ENCODE data around the gene EIF1. TPM values are rescaled to one million over a fixed set of nuclear protein-coding genes. Genes with fewer than 3 reads are reported as not detected.

Gene EIF1
- polyA plus RNA-seq, 1 donor (not counting 4 experiments of a cell fraction or from before 2014, with no cell fraction given), result 308 TPM

DNA sequence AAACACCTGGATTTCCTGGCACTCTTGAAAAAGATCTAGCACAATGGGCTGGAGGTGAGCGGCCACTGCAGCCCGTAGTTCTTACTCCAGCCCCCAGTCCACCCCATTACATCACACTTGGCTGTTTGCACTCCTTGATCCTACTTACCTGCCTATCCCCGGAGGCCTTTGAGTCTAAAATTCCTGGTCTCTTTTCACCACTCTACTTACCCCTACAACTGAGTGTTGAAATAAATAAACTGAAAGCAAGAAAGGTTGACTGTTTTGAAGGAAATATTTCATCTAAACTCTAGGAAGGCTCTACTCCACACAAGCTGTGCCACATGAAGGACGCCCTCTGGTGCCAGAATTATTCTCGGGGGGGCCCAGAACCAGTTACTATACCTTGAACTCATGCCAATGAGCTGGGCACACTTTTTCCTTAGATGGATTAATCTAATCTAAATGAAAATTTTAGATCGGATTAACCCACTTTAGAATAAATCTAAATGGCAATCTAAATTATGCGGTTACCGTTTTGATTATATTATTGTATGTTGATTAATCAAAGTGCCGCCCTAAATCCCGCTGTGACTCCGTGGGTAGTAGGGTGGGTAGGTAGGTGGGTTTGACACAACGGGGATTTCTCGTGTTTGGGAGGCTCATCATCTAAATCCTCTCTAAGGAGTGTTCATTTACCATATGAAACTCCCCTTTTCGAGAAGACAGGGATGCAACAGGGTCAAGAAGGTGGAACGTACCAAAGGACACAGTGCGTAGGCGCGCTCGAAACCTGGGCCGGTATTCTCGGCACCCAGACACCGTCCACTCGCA lies 651 bp upstream of the EIF1 start:
- Histone ChIP-seq H3K27me3 (ENCODE audit: control insufficient read depth, extremely low read depth, insufficient read depth, low read length) (no peaks in the 10 kb centered on the region), H4K20me1 (ENCODE audit: control insufficient read depth, extremely low read depth, insufficient read depth, low read length) (peaks cover 26% of the 10 kb centered on the region), H3K79me2 (ENCODE audit: control insufficient read depth, insufficient read depth, low read length) (peaks cover 20% of the 10 kb centered on the region), H3K9me1 (ENCODE audit: control insufficient read depth, extremely low read depth, insufficient read depth, low read length) (no peaks in the 10 kb centered on the region), H3K4me3 (ENCODE audit: control insufficient read depth in 2 of 3, extremely low read depth in 1 of 3, insufficient read depth in 2 of 3, low read depth in 1 of 3, low read length in 3 of 3) (peak overlapping the region; percentile 66 to 77 (median 70)), H3K9ac (ENCODE audit: control insufficient read depth, extremely low read depth, insufficient read depth, low read length) (peak overlapping the region; percentile 99), H3K9me3 (ENCODE audit: control insufficient read depth, low read depth, low read length) (no peaks in the 10 kb centered on the region), H3K4me1 (ENCODE audit: control insufficient read depth, extremely low read depth, insufficient read depth, low read length) (peaks cover 6% of the 10 kb centered on the region), H3K4me2 (ENCODE audit: control insufficient read depth, extremely low read depth, insufficient read depth, low read depth, low read length) (peak overlapping the region; percentile 93), H3K27ac (ENCODE audit: control insufficient read depth, insufficient read depth, low read length) (peak overlapping the region; percentile 98), H2AFZ (ENCODE audit: control insufficient read depth, low read length) (peak overlapping the region; percentile 92), H3K36me3 (ENCODE audit: control insufficient read depth in 2 of 2, extremely low read depth in 1 of 2, insufficient read depth in 2 of 2, low read length in 2 of 2) (peaks cover 24 to 27% of the 10 kb centered on the region in 2 experiments)
- TF ChIP-seq, protein P1, sequence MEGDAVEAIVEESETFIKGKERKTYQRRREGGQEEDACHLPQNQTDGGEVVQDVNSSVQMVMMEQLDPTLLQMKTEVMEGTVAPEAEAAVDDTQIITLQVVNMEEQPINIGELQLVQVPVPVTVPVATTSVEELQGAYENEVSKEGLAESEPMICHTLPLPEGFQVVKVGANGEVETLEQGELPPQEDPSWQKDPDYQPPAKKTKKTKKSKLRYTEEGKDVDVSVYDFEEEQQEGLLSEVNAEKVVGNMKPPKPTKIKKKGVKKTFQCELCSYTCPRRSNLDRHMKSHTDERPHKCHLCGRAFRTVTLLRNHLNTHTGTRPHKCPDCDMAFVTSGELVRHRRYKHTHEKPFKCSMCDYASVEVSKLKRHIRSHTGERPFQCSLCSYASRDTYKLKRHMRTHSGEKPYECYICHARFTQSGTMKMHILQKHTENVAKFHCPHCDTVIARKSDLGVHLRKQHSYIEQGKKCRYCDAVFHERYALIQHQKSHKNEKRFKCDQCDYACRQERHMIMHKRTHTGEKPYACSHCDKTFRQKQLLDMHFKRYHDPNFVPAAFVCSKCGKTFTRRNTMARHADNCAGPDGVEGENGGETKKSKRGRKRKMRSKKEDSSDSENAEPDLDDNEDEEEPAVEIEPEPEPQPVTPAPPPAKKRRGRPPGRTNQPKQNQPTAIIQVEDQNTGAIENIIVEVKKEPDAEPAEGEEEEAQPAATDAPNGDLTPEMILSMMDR (optimal IDR thresholded peaks at IDR 0.05 in 1 of 3, IDR thresholded peaks at IDR 0.05 in 1 of 3, conservative IDR thresholded peaks at IDR 0.05 in 1 of 3; ENCODE audit: extremely low read depth in 1 of 3, insufficient read depth in 2 of 3, low read length in 3 of 3), result peak; percentile 31 to 71 (median 42)
- no peak for TF ChIP-seq EZH2 (IDR thresholded peaks at IDR 0.05; ENCODE audit: low read length)
- FAIRE-seq, result peak; percentile 58
- dilution Hi-C loops (cut with MboI; ENCODE audit: extremely low pct_ligation_motif_present, low sequenced_read_pairs), result no loop called here
- no peak for DNase-seq (ENCODE audit: low read depth, low spot score)

DNA sequence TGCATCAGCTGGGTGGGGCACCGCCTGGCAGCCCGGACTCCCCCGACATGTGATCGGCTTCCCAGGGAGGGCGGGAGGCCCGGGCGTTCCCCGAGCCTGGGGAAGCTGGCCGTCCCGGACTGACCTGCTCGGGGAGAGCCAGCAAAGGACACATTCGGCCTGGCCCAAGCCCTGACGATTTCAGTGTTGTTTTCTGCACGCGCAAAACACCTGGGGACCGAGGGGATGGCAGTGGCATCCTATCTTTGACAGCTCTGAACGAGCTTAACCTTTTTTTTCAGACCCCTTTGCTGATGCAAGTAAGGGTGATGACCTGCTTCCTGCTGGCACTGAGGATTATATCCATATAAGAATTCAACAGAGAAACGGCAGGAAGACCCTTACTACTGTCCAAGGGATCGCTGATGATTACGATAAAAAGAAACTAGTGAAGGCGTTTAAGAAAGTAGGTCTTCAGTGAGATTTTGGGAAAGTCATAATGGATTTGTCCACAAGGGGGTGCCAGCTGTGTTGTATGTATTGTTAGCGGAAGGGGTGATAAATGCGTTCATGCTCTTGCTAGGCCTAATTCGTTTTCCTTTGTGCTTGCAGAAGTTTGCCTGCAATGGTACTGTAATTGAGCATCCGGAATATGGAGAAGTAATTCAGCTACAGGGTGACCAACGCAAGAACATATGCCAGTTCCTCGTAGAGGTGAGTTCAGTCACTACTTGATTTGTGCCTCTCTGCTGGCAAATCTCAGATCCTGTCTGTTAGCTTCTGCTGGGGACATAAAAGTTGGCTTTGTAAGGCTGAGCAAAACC lies 1.0 kb downstream of the EIF1 start:
- Histone ChIP-seq H4K20me1 (ENCODE audit: control insufficient read depth, extremely low read depth, insufficient read depth, low read length) (peaks cover 26% of the 10 kb centered on the region), H3K9me3 (ENCODE audit: control insufficient read depth, low read depth, low read length) (no peaks in the 10 kb centered on the region), H3K36me3 (ENCODE audit: control insufficient read depth in 2 of 2, extremely low read depth in 1 of 2, insufficient read depth in 2 of 2, low read length in 2 of 2) (peaks cover 24 to 29% of the 10 kb centered on the region in 2 experiments), H3K4me3 (ENCODE audit: control insufficient read depth in 2 of 3, extremely low read depth in 1 of 3, insufficient read depth in 2 of 3, low read depth in 1 of 3, low read length in 3 of 3) (peak overlapping the region; percentile 67 to 99 (median 77)), H3K27me3 (ENCODE audit: control insufficient read depth, extremely low read depth, insufficient read depth, low read length) (no peaks in the 10 kb centered on the region), H3K4me2 (ENCODE audit: control insufficient read depth, extremely low read depth, insufficient read depth, low read depth, low read length) (peak overlapping the region; percentile 94), H3K27ac (ENCODE audit: control insufficient read depth, insufficient read depth, low read length) (peak overlapping the region; percentile 98), H3K9ac (ENCODE audit: control insufficient read depth, extremely low read depth, insufficient read depth, low read length) (peak overlapping the region; percentile 99), H3K79me2 (ENCODE audit: control insufficient read depth, insufficient read depth, low read length) (peaks cover 20% of the 10 kb centered on the region), H3K9me1 (ENCODE audit: control insufficient read depth, extremely low read depth, insufficient read depth, low read length) (no peaks in the 10 kb centered on the region), H2AFZ (ENCODE audit: control insufficient read depth, low read length) (no peak overlapping the region), H3K4me1 (ENCODE audit: control insufficient read depth, extremely low read depth, insufficient read depth, low read length) (peaks cover 6% of the 10 kb centered on the region)
- dilution Hi-C loops (cut with MboI; ENCODE audit: extremely low pct_ligation_motif_present, low sequenced_read_pairs), result no loop called here
- no peak for TF ChIP-seq EZH2 (IDR thresholded peaks at IDR 0.05; ENCODE audit: low read length)
- TF ChIP-seq, protein P1 (optimal IDR thresholded peaks at IDR 0.05 in 1 of 3, IDR thresholded peaks at IDR 0.05 in 1 of 3, conservative IDR thresholded peaks at IDR 0.05 in 1 of 3; ENCODE audit: extremely low read depth in 1 of 3, insufficient read depth in 2 of 3, low read length in 3 of 3), result peak; percentile 61 to 67 (median 62)
- no peak for FAIRE-seq
- DNase-seq (ENCODE audit: low read depth, low spot score), result no peak
